ENCODE measurements around the gene LCE3B.
"Not testable (repeated sequence)": the region's sequence is repeated elsewhere in the genome, so short reads cannot be mapped to it uniquely, and the experiment has no call there.

- TF ChIP-seq, protein P1, sequence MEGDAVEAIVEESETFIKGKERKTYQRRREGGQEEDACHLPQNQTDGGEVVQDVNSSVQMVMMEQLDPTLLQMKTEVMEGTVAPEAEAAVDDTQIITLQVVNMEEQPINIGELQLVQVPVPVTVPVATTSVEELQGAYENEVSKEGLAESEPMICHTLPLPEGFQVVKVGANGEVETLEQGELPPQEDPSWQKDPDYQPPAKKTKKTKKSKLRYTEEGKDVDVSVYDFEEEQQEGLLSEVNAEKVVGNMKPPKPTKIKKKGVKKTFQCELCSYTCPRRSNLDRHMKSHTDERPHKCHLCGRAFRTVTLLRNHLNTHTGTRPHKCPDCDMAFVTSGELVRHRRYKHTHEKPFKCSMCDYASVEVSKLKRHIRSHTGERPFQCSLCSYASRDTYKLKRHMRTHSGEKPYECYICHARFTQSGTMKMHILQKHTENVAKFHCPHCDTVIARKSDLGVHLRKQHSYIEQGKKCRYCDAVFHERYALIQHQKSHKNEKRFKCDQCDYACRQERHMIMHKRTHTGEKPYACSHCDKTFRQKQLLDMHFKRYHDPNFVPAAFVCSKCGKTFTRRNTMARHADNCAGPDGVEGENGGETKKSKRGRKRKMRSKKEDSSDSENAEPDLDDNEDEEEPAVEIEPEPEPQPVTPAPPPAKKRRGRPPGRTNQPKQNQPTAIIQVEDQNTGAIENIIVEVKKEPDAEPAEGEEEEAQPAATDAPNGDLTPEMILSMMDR (conservative IDR thresholded peaks at IDR 0.05): not testable (repeated sequence)
- not testable (repeated sequence) for TF ChIP-seq ZFX (IDR thresholded peaks at IDR 0.05)
These were observed 34.1 kb upstream of the LCE3B start for GRCh38 chr1:152579526-152579925.
